Effector memory CD4-positive, alpha-beta T cell (primary cell): Measurements from ENCODE around the gene SBNO2.

ENCODE experiments used
- DNase-seq, 3 donors: peaks; one replicate each; pipeline ENCODE4 v3.0.0-alpha.2; 2020
- H3K27ac ChIP-seq: 2 replicates; pipeline ENCODE4 v1.7.0; 2013; ENCODE audit warnings: mild to moderate bottlenecking, low read length, moderate library complexity; ENCODE audit not compliant: insufficient read depth, poor library complexity, severe bottlenecking
- H3K27me3 ChIP-seq: replicated peaks from 2 replicates; pipeline ENCODE4 v1.7.0; 2013; ENCODE audit warnings: mild to moderate bottlenecking, low read length; ENCODE audit not compliant: insufficient read depth, control insufficient read depth, poor library complexity, severe bottlenecking
- H3K36me3 ChIP-seq: 2 replicates; pipeline ENCODE4 v1.7.0; 2013; ENCODE audit warnings: mild to moderate bottlenecking, low read length, moderate library complexity; ENCODE audit not compliant: control insufficient read depth, insufficient read depth
- H3K4me1 ChIP-seq: 2 replicates; pipeline ENCODE4 v1.7.0; 2013; ENCODE audit warnings: low read length, mild to moderate bottlenecking; ENCODE audit not compliant: control insufficient read depth, insufficient read depth, poor library complexity, severe bottlenecking
- H3K4me3 ChIP-seq: 2 replicates; pipeline ENCODE4 v1.7.0; 2013; ENCODE audit warnings: low read length, low read depth, mild to moderate bottlenecking; ENCODE audit not compliant: insufficient read depth, poor library complexity, severe bottlenecking
- H3K9me3 ChIP-seq: 2 replicates; pipeline ENCODE4 v1.7.0; 2013; ENCODE audit warnings: mild to moderate bottlenecking, low read length, moderate library complexity; ENCODE audit not compliant: control insufficient read depth

The SBNO2 gene

GRCh38 chr19:1067341-1067957 is 106.6 kb downstream of the SBNO2 start:
- peaks cover 15% of the 10 kb centered on the region for H3K36me3 ChIP-seq
- DNase-seq = peak; percentile 71 to 81 (median 76)
- H3K4me3 ChIP-seq = peak overlapping the region; percentile 94
- H3K27ac ChIP-seq = peak overlapping the region; percentile 98
- peaks cover 71% of the 10 kb centered on the region for H3K4me1 ChIP-seq
- H3K27me3 ChIP-seq = no peaks in the 10 kb centered on the region
- H3K9me3 ChIP-seq = no peaks in the 10 kb centered on the region

DNA sequence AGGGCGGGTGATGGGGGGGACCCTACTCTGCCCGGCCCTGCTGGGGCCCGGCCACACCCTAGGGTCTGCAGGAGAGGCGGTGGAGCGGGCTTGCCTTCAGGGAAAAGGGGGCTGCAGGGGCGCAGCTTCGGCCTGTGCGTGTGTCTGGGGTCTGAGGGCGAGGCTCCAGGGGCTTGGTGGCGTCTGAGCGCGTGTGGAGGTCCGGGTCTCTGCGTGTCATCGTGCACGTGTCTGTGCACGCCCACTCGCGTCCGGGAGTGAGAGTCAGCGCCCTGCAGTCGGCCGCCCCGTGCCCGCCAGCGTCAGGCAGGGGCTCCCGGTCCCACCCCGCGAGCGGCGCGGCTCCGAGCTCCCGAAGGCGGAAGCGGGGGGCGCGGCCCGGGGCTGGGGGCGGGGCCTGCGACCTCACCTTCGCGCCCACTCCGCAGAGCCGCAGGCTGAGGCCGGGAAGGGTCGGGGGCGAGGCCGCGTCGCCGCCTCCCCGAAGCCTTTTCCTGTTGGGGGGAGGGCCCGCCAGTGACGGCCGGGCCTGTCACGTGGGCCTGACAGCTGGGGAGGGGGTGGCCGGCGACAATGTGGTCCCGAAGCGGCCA is 107.2 kb downstream of the SBNO2 start, which contains the start of gene ARHGAP45:
ARHGAP45 (plus strand) TSS at position 420 of the 593 bp plus-strand sequence. CDS start 239 bp downstream, outside the sequence.
- Histone ChIP-seq H3K4me3 (peak within 1 kb of the TSS; percentile 94), H3K4me1 (peaks cover 65% of the 10 kb centered on the region)

DNA sequence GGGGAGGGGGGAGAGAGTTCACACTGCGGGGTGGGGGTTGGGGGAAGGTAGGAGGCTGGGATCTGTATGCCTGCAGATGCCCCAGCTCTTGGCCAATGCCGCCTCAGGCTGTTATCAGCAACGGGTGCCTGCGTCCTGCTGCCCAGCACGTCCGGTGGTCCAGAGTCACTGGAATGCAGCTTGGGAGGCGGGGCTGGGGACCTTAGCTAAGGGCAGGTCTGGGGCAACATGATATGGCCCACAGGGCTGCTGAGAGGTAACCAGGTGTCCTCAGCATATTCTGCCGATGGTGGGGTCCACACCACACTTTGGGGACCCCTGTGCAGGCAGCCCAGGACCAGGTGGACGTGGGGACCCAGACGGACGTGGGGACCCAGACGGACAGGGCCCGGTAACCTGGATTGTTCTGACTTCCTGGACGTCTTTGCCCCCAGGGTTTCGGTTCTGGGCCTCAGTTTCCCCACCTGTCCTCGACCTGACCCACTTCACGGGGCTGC is 107.8 kb downstream of the SBNO2 start:
- H3K36me3 ChIP-seq = peaks cover 6% of the 10 kb centered on the region
- peaks cover 60% of the 10 kb centered on the region for H3K4me1 ChIP-seq
- H3K9me3 ChIP-seq = no peaks in the 10 kb centered on the region
- no peak for DNase-seq
- H3K27me3 ChIP-seq = no peaks in the 10 kb centered on the region
- peak overlapping the region; percentile 94 for H3K4me3 ChIP-seq
- peak overlapping the region; percentile 98 for H3K27ac ChIP-seq

More for the DNA sequence above, 107.2 kb downstream of the SBNO2 start, which contains the start of gene ARHGAP45:
- peak; percentile 78 to 79 (median 78) for DNase-seq
- H3K9me3 ChIP-seq = no peaks in the 10 kb centered on the region
- H3K27ac ChIP-seq = peak within 1 kb of the TSS; percentile 98
- H3K27me3 ChIP-seq = no peaks in the 10 kb centered on the region
- peaks cover 9% of the 10 kb centered on the region for H3K36me3 ChIP-seq

DNA sequence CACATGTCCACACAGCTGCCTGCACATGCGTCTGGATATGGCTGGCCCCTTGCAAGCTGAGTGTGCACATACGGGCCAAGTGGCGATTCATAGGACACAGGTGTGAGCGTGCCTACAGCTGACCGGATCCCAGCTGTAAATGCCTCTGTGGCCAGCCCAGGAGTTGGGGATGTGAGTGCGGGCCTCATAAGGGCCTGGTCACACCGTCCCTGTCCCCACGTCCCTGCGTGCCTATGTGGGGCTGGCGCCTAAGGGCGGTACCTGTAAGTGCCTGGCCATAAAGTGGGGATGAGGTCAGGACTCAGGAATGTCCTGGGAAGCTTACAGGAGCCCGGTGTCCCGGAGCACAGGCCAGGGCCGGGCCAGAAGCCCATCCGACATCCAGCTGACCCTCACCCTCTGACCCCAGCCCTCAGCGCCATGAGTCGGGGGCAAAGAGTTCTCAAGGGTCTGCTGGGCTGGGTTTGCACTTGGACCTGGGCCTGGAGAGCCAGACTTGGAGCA is 108.4 kb downstream of the SBNO2 start:
- H3K4me1 ChIP-seq = peaks cover 56% of the 10 kb centered on the region
- no peak for DNase-seq
- no peak overlapping the region for H3K4me3 ChIP-seq
- no peaks in the 10 kb centered on the region for H3K9me3 ChIP-seq
- no peaks in the 10 kb centered on the region for H3K27me3 ChIP-seq
- peak overlapping the region; percentile 98 for H3K27ac ChIP-seq
- peaks cover 3% of the 10 kb centered on the region for H3K36me3 ChIP-seq

- Histone ChIP-seq H3K9me3 (no peaks in the 10 kb centered on the region), H3K27ac (peak overlapping the region; percentile 38), H3K4me1 (peaks cover 48% of the 10 kb centered on the region), H3K27me3 (no peaks in the 10 kb centered on the region), H3K4me3 (no peak overlapping the region), H3K36me3 (no peaks in the 10 kb centered on the region)
- peak in 2 of 3 donors; percentile 45 to 53 for DNase-seq
Observed at GRCh38 chr19:1064661-1065605, 109.1 kb downstream of the SBNO2 start.

DNA sequence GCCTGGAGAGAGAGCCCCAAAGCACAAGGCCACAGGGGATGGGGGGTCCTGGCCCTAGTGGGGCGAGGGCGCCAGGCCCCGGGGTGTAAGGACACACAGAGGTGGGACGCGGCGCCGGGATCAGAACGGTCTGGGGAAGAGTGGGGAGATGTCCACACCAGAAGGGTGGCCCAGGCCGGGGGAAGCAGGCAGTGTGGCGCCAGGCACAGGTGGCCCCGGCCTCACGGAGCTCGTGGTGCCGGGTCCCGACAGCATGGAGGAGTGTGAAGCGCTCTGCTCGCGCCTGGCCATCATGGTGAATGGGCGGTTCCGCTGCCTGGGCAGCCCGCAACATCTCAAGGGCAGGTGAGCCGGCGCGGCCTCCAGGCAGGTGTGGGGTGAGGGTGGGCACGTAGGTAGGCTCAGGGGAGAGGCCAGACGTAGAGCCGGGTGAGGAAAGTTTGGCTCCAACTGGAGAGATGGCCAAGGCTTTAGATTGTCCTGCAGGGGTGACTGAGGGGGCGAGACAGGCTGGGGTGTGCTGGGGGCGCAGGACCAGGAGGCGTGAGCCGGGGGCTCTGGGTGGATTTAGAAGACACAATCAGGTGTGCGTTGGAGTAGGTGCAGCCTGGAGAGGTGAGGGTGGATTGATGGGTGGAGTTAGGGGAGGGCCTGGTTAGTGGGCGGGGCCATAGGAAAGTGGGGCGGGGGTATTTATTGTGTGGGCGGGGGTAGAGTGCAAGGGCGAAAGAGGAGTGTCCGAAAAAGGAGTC is 110.0 kb downstream of the SBNO2 start:
- no peak overlapping the region for H3K4me3 ChIP-seq
- H3K9me3 ChIP-seq = no peaks in the 10 kb centered on the region
- no peak overlapping the region for H3K27ac ChIP-seq
- peaks cover 40% of the 10 kb centered on the region for H3K4me1 ChIP-seq
- no peak for DNase-seq
- no peaks in the 10 kb centered on the region for H3K36me3 ChIP-seq
- no peaks in the 10 kb centered on the region for H3K27me3 ChIP-seq

GRCh38 chr19:1063030-1063908 is 110.8 kb downstream of the SBNO2 start:
- H3K4me3 ChIP-seq = no peak overlapping the region
- DNase-seq = peak; percentile 67 to 77 (median 72)

DNA sequence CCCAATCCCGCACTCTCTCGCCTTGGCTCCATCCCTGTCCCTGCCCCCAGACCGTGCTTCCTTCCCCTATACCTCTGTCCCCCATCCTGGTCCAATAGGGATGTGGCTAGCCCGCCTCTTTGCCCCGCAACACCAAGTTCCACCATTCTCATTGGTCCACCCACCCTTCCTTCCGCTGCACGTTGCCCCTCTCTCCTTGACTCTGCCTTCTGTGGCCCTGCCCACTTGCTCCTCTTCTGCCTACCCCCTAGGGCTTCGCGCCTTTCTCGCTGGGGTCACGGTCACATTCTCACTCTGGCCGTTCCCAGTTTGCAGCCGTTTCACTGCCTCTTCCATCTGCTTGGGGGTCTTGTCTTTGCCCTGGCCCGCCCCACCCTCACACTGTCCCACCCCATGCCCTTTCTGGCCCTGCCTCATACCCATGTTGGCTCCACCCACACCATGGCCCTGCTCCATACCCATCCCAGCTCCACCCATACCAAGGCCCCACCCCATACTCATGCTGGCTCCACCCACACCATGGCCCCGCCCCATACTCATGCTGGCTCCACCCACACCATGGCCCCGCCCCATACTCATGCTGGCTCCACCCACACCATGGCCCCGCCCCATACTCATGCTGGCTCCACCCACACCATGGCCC is 111.6 kb downstream of the SBNO2 start:
- no peaks in the 10 kb centered on the region for H3K27me3 ChIP-seq
- peaks cover 40% of the 10 kb centered on the region for H3K4me1 ChIP-seq
- no peak overlapping the region for H3K4me3 ChIP-seq
- no peaks in the 10 kb centered on the region for H3K9me3 ChIP-seq
- no peak overlapping the region for H3K27ac ChIP-seq
- DNase-seq = no peak
- H3K36me3 ChIP-seq = peaks cover 5% of the 10 kb centered on the region

More at GRCh38 chr19:1063030-1063908, 110.8 kb downstream of the SBNO2 start:
- Histone ChIP-seq H3K27me3 (no peaks in the 10 kb centered on the region), H3K27ac (no peak overlapping the region), H3K36me3 (peaks cover 5% of the 10 kb centered on the region), H3K4me1 (peaks cover 37% of the 10 kb centered on the region), H3K9me3 (no peaks in the 10 kb centered on the region)
